ENCODE results near the gene RASGRP2.

RASGRP2 gene

GRCh38 chr11:64766881-64767280 is 22.9 kb upstream of the RASGRP2 start:
- H3K9me3 ChIP-seq (ENCODE audit: control insufficient read depth, low read length): no peaks in the 10 kb centered on the region
- no peaks in the 10 kb centered on the region for H3K27me3 ChIP-seq (ENCODE audit: control insufficient read depth, insufficient read depth, low read length)
- peaks cover 15% of the 10 kb centered on the region for H3K4me1 ChIP-seq
- no peaks in the 10 kb centered on the region for H3K36me3 ChIP-seq (ENCODE audit: control insufficient read depth, insufficient read depth, low read length)
- no peak overlapping the region for H3K27ac ChIP-seq
- H2AFZ ChIP-seq: no peak overlapping the region
- peaks cover 19% of the 10 kb centered on the region for H3K79me2 ChIP-seq
- H3K4me3 ChIP-seq (ENCODE audit: low read depth, low read length): no peak overlapping the region
- H3K9ac ChIP-seq: no peak overlapping the region
- TF ChIP-seq CTCF (IDR thresholded peaks at IDR 0.05): no peak
- no peak overlapping the region for H3K4me2 ChIP-seq (ENCODE audit: low read length)

- Histone ChIP-seq H3K36me3 (ENCODE audit: control insufficient read depth, insufficient read depth, low read length) (no peaks in the 10 kb centered on the region), H3K27ac (no peak overlapping the region), H2AFZ (no peak overlapping the region), H3K27me3 (ENCODE audit: control insufficient read depth, insufficient read depth, low read length) (no peaks in the 10 kb centered on the region), H3K4me3 (ENCODE audit: low read depth, low read length) (no peak overlapping the region), H3K9me3 (ENCODE audit: control insufficient read depth, low read length) (no peaks in the 10 kb centered on the region), H3K79me2 (peaks cover 19% of the 10 kb centered on the region), H3K4me1 (peaks cover 15% of the 10 kb centered on the region), H3K4me2 (ENCODE audit: low read length) (no peak overlapping the region), H3K9ac (no peak overlapping the region)
- TF ChIP-seq CTCF (IDR thresholded peaks at IDR 0.05): no peak
Observed at GRCh38 chr11:64765851-64766665, 22.1 kb upstream of the RASGRP2 start.

- H3K9ac ChIP-seq: no peak overlapping the region
Observed at GRCh38 chr11:64765291-64765850, 21.4 kb upstream of the RASGRP2 start.

GRCh38 chr11:64764753-64765152 is 20.8 kb upstream of the RASGRP2 start:
- H2AFZ ChIP-seq: no peak overlapping the region
- peaks cover 12% of the 10 kb centered on the region for H3K79me2 ChIP-seq
- TF ChIP-seq CTCF (IDR thresholded peaks at IDR 0.05): no peak
- no peaks in the 10 kb centered on the region for H3K9me3 ChIP-seq (ENCODE audit: control insufficient read depth, low read length)
- no peaks in the 10 kb centered on the region for H3K27me3 ChIP-seq (ENCODE audit: control insufficient read depth, insufficient read depth, low read length)
- H3K9ac ChIP-seq: no peak overlapping the region
- no peak overlapping the region for H3K27ac ChIP-seq
- peaks cover 15% of the 10 kb centered on the region for H3K4me1 ChIP-seq
- no peak overlapping the region for H3K4me3 ChIP-seq (ENCODE audit: low read depth, low read length)
- H3K4me2 ChIP-seq (ENCODE audit: low read length): no peak overlapping the region
- H3K36me3 ChIP-seq (ENCODE audit: control insufficient read depth, insufficient read depth, low read length): no peaks in the 10 kb centered on the region

More at GRCh38 chr11:64765291-64765850, 21.4 kb upstream of the RASGRP2 start:
- Histone ChIP-seq H3K27ac (no peak overlapping the region), H3K4me1 (peaks cover 15% of the 10 kb centered on the region), H2AFZ (no peak overlapping the region), H3K9me3 (ENCODE audit: control insufficient read depth, low read length) (no peaks in the 10 kb centered on the region), H3K36me3 (ENCODE audit: control insufficient read depth, insufficient read depth, low read length) (no peaks in the 10 kb centered on the region), H3K79me2 (peaks cover 18% of the 10 kb centered on the region), H3K4me3 (ENCODE audit: low read depth, low read length) (no peak overlapping the region), H3K4me2 (ENCODE audit: low read length) (no peak overlapping the region), H3K27me3 (ENCODE audit: control insufficient read depth, insufficient read depth, low read length) (no peaks in the 10 kb centered on the region)
- TF ChIP-seq CTCF (IDR thresholded peaks at IDR 0.05): no peak
